Measurements from ENCODE around the gene PNMA1. TPM values are rescaled to one million over a fixed set of nuclear protein-coding genes. Genes with fewer than 3 reads are reported as not detected.

PNMA1 gene
- total and polyA plus RNA-seq, 9 of the 15 experiments (the other 6 are each of a cell fraction or from before 2014, with no cell fraction given): 1.7 to 26.4 (median 8.7) TPM

- TF ChIP-seq ZNF41 (CRISPR knock-in tag; conservative IDR thresholded peaks at IDR 0.05) (no peak), CTBP1 (IDR thresholded peaks at IDR 0.05; ENCODE audit: borderline replicate concordance) (0 out of 2 replicates have a peak, but pooled peaks have one; percentile 23), SAFB2 (IDR thresholded peaks at IDR 0.05; ENCODE audit: borderline replicate concordance, low read depth, low read length, severe bottlenecking) (no peak), EP400 (IDR thresholded peaks at IDR 0.05) (peak; percentile 48; the same call in 1 of the 2 replicates), ZSCAN29 (IDR thresholded peaks at IDR 0.05) (no peak), SMAD1 (IDR thresholded peaks at IDR 0.05; ENCODE audit: low read depth, low read length, partially characterized antibody) (no peak), E2F8 (IDR thresholded peaks at IDR 0.05; ENCODE audit: low read depth, partially characterized antibody) (no peak), ELF4 (CRISPR knock-in tag; IDR thresholded peaks at IDR 0.05) (no peak), RUNX1 (IDR thresholded peaks at IDR 0.05; ENCODE audit: low read depth) (no peak), JUN (IDR thresholded peaks at IDR 0.05; ENCODE audit: borderline replicate concordance, low read depth, low read length) (peak; percentile 86), JUN (CRISPR knock-in tag; IDR thresholded peaks at IDR 0.05; ENCODE audit: borderline replicate concordance) (no peak), CUX1 (CRISPR knock-in tag; IDR thresholded peaks at IDR 0.05) (no peak), FOXJ2 (tag; IDR thresholded peaks at IDR 0.05) (no peak), ETV6 (IDR thresholded peaks at IDR 0.05; ENCODE audit: borderline replicate concordance in 1 of 2, low read depth in 2 of 2, low read length in 1 of 2) (peak; percentile 86 to 93; a peak in 3 of 4 replicates), ETV6 (CRISPR knock-in tag; IDR thresholded peaks at IDR 0.05; ENCODE audit: borderline replicate concordance) (no peak), MECOM (CRISPR knock-in tag; IDR thresholded peaks at IDR 0.05) (no peak), CBFA2T3 (IDR thresholded peaks at IDR 0.05) (peak; percentile 92), ZFPM2 (CRISPR knock-in tag; IDR thresholded peaks at IDR 0.05) (no peak), ATF3 (IDR thresholded peaks at IDR 0.05) (peak; percentile 80), ATF3 (CRISPR knock-in tag; conservative IDR thresholded peaks at IDR 0.05) (no peak), BRD9 (IDR thresholded peaks at IDR 0.05; ENCODE audit: low read depth, partially characterized antibody) (peak; percentile 20)
These were observed 27.2 kb upstream of the PNMA1 start (continued) for GRCh38 chr14:73741386-73741875.
